GM18907 (cell line): Measurements from ENCODE around the gene TCF12.
"Not testable (repeated sequence)": the region's sequence is repeated elsewhere in the genome, so short reads cannot be mapped to it uniquely, and the experiment has no call there.

ENCODE experiments used
- ATAC-seq: cut with Tn5 transposase; IDR thresholded peaks from one replicate; pipeline ENCODE4 v1.9.1; 2021; ENCODE audit warnings: mild to moderate bottlenecking, moderate library complexity; ENCODE audit not compliant: unreplicated experiment

TCF12 gene

GRCh38 chr15:56943403-56943802, 25.0 kb downstream of the TCF12 start:
- no peak for ATAC-seq

GRCh38 chr15:56944485-56944884, 26.0 kb downstream of the TCF12 start:
- ATAC-seq = no peak

GRCh38 chr15:56946150-56946549, 27.7 kb downstream of the TCF12 start:
- ATAC-seq = no peak

GRCh38 chr15:56948000-56948763, 29.7 kb downstream of the TCF12 start:
- ATAC-seq = no peak

GRCh38 chr15:56948764-56949101, 30.3 kb downstream of the TCF12 start:
- no peak for ATAC-seq

GRCh38 chr15:56950979-56951378, 32.5 kb downstream of the TCF12 start:
- peak; percentile 92 for ATAC-seq

- no peak for ATAC-seq
Measured at GRCh38 chr15:56953790-56954189, 35.3 kb downstream of the TCF12 start.

GRCh38 chr15:56955011-56955410, 36.6 kb downstream of the TCF12 start:
- ATAC-seq = not testable (repeated sequence)

GRCh38 chr15:56956538-56956937, 38.1 kb downstream of the TCF12 start:
- ATAC-seq = no peak

- ATAC-seq = no peak
Measured at GRCh38 chr15:56957812-56958406, 39.5 kb downstream of the TCF12 start.

GRCh38 chr15:56959318-56959648, 40.8 kb downstream of the TCF12 start:
- no peak for ATAC-seq

- ATAC-seq = no peak
Measured at GRCh38 chr15:56960116-56960515, 41.7 kb downstream of the TCF12 start.

GRCh38 chr15:56963126-56963525, 44.7 kb downstream of the TCF12 start:
- ATAC-seq = no peak

- no peak for ATAC-seq
Measured at GRCh38 chr15:56963710-56964109, 45.3 kb downstream of the TCF12 start.

GRCh38 chr15:56964182-56964581, 45.7 kb downstream of the TCF12 start:
- ATAC-seq = no peak

GRCh38 chr15:56965231-56966013, 47.0 kb downstream of the TCF12 start:
- ATAC-seq = no peak

GRCh38 chr15:56967336-56967735, 48.9 kb downstream of the TCF12 start:
- ATAC-seq = no peak

GRCh38 chr15:56968256-56968655, 49.8 kb downstream of the TCF12 start:
- no peak for ATAC-seq

GRCh38 chr15:56968821-56969220, 50.4 kb downstream of the TCF12 start:
- ATAC-seq = no peak

GRCh38 chr15:56969265-56969895, 50.9 kb downstream of the TCF12 start:
- no peak for ATAC-seq

- no peak for ATAC-seq
Measured at GRCh38 chr15:56971571-56971970, 53.1 kb downstream of the TCF12 start.

- ATAC-seq = no peak
Measured at GRCh38 chr15:56972016-56972415, 53.6 kb downstream of the TCF12 start.
